ENCODE data around the gene CNTN4. TPM values are rescaled to one million over a fixed set of nuclear protein-coding genes. Genes with fewer than 3 reads are reported as not detected.
"Not testable (repeated sequence)": the region's sequence is repeated elsewhere in the genome, so short reads cannot be mapped to it uniquely, and the experiment has no call there.

Gene CNTN4
- total RNA-seq, 1 donor from 2014 or later, result 0.15 TPM

DNA sequence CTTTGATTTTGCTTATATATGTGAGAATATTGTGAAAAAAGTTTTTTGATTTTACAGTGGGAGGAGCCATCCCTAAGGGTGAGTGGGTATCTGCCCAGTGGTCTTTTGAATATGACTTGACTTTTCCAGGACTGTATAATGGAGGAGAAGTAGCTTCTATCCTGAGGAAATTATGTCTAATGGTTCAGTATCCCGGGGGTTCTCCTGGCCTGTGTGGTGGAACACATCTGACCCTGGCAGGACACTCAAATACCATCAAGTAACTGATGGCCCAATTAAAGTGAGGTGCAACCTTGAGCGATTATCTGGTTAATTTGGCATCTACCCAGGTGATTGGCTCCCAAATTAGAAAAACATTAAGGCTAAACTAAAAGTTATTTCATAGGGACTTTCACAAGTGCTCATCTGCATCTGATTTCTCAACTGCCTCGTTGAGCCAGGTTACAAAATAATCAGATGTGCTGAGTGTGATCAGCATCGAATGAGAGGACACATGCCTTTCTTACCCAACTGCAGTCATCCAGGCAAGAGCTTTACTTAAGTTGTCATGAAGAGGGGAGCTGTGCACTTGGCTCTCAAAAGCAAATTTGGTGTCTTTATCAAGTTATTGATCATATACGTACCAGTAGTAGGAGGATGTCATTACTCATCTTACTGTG is 810.2 kb downstream of the CNTN4 start:
- DNase-seq (ENCODE audit: low read depth), result no peak

- DNase-seq (ENCODE audit: low read depth), result no peak
These were observed 812.3 kb downstream of the CNTN4 start for GRCh38 chr3:2910997-2911396.

GRCh38 chr3:2915826-2916225 is 817.2 kb downstream of the CNTN4 start:
- no peak for DNase-seq (ENCODE audit: low read depth)

DNA sequence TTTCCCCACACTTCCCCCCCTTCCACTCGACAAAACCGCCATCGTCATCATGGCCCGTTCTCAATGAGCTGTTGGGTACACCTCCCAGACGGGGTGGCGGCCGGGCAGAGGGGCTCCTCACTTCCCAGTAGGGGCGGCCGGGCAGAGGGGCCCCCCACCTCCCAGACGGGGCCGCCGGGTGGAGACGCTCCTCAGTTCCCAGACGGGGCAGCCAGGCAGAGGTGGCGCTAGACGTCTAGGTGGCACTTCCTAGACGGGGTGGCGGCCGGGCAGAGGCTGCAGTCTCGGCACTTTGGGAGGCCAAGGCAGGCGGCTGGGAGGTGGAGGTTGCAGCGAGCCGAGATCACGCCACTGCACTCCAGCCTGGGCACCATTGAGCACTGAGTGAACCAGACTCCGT is 818.0 kb downstream of the CNTN4 start:
- DNase-seq (ENCODE audit: low read depth), result not testable (repeated sequence)

GRCh38 chr3:2920103-2920502 is 821.4 kb downstream of the CNTN4 start:
- DNase-seq (ENCODE audit: low read depth), result no peak

DNA sequence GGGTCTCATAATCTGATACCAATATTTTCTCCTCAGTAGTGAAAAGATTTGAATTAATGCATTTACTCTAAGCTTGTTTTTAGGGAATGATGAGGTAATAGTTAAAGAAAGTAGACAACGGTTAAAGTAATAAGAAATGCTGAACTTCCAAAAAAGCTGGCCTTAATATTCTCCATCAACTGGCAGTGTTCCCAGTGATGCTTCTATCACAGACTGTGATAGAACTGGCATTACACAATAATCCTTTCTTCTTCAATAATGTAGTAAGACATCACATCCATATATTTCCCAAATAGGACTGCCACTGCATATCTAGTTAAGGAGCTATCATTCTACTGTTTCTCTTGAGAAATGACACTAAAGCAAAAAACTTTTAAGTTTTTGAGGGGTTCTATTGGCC is 822.8 kb downstream of the CNTN4 start:
- DNase-seq (ENCODE audit: low read depth), result no peak

DNA sequence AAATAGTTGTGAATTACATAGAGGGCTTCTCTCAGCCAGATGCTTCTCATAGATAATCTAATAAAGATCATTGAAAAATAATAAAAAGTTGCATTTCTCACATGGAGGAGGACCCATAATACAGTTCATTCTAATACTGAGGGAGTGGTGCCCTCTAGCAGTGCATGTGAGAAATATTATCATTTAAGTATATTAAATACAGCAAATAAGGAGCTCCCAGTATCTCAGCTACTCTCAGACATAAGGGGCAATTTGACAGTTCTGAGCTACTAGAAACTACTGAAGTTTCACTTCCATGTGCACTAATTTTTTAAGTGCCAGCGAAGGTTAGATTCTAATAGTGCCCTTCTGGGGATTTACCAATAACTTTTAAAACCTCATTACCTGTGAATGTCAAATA is 823.2 kb downstream of the CNTN4 start:
- peak; percentile 11 for DNase-seq (ENCODE audit: low read depth)

- peak; percentile 24 for DNase-seq (ENCODE audit: low read depth)
These were observed 824.7 kb downstream of the CNTN4 start for GRCh38 chr3:2923390-2923789.

DNA sequence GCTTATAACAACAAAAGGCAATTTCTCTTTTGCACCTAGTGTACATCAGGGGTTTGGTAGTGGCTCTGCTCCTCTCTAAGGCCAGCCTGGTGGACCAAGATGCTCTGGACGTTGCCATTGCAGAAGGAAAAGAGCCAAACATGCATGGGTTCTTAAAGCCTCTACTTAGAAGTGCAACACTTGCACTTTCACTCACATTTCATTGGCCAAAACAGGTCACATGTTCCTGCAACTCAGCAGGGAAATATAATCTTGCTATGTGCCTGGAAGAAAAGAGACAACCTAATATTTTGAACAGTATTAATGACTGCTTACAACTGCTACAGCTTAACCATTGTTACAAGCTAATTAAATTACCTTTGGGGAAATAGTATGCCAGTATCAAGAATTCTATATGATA is 828.6 kb downstream of the CNTN4 start:
- no peak for DNase-seq (ENCODE audit: low read depth)

DNA sequence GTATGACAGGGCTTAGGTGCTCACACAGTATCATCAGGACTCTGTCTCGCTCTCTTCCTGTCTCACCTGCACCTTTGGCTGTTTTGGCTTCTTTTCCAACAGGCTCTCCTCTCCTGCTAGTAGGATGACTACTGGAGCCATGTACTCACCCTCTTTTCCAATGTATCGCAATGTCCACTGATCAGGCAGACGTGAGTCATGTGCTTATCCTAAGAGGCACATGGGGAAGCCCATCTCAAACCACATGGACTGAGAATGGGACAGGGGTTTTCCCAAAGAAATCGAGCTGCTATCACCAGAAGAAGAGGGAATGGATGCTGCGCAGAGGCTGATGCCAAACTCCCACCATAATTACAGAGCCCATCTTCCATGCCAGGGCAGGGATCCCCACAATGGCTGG is 830.9 kb downstream of the CNTN4 start:
- no peak for DNase-seq (ENCODE audit: low read depth)

GRCh38 chr3:2931265-2931664 is 832.6 kb downstream of the CNTN4 start:
- DNase-seq (ENCODE audit: low read depth), result no peak

- no peak for DNase-seq (ENCODE audit: low read depth)
These were observed 835.9 kb downstream of the CNTN4 start for GRCh38 chr3:2934541-2934940.

GRCh38 chr3:2937055-2937454 is 838.4 kb downstream of the CNTN4 start:
- DNase-seq (ENCODE audit: low read depth), result no peak

DNA sequence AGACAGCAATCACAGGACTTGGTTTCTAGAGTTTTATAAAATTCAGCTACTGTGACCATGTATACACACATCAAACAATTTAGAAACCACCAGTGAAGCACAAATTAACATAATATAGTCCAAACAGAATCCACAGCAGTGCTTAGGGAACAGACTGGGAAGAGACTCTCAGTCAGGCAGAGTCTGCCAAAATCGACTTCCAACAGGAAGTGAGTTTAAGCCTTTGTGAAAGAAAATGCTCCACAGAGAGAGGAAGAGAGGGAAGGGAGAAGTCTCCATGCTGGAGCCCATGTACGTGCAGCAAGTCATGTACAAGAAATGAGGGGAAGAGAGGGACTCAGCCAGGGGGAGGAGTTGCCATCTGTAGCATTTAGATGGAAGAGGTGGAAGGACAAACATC is 838.9 kb downstream of the CNTN4 start:
- DNase-seq (ENCODE audit: low read depth), result no peak

- DNase-seq (ENCODE audit: low read depth), result no peak
These were observed 840.0 kb downstream of the CNTN4 start for GRCh38 chr3:2938711-2939110.

GRCh38 chr3:2940062-2940461 is 841.4 kb downstream of the CNTN4 start:
- DNase-seq (ENCODE audit: low read depth), result no peak

GRCh38 chr3:2944628-2945027 is 846.0 kb downstream of the CNTN4 start:
- DNase-seq (ENCODE audit: low read depth), result no peak

GRCh38 chr3:2945121-2945520 is 846.5 kb downstream of the CNTN4 start:
- DNase-seq (ENCODE audit: low read depth), result no peak

GRCh38 chr3:2947536-2947935 is 848.9 kb downstream of the CNTN4 start:
- DNase-seq (ENCODE audit: low read depth), result no peak

DNA sequence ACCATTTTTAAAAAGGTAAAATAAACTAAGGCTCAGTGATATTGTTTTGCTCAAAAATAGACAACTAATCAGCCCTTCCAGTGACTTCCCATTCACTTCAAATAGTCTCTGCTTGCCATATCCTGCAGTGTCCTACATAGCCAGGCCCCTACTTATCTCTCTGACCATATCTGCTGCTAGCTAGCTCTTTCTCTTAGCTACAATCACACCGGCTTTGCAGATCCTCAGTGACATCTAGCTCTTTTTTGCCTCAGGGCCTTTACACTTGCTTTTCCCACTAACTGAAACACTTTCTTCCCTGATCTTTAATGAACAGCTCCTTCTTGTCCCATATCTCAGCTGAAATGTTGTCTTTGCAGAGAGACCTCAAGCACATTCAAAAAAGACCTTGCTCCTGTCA is 850.2 kb downstream of the CNTN4 start:
- no peak for DNase-seq (ENCODE audit: low read depth)

GRCh38 chr3:2950159-2950558 is 851.5 kb downstream of the CNTN4 start:
- peak; percentile 25 for DNase-seq (ENCODE audit: low read depth)

DNA sequence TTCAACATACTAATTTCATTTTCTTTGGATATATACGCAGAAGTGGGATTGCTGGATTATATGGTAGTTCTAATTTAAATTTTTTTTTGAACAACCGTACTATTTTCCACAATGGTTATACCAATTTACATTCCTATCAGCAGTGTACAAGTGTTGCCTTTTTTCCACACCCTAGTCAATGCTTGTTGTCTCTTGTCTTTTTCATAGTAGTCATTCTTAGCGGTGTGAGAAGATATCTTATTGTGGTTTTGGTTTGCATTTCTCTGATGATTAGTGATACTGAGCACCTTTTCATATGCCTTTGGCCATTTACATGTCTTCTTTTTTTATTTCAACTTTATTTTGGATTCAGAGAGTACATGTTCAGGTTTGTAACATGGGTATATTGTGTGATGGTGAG is 858.4 kb downstream of the CNTN4 start:
- DNase-seq (ENCODE audit: low read depth), result no peak

GRCh38 chr3:2958551-2958950 is 859.9 kb downstream of the CNTN4 start:
- DNase-seq (ENCODE audit: low read depth), result peak; percentile 50

DNA sequence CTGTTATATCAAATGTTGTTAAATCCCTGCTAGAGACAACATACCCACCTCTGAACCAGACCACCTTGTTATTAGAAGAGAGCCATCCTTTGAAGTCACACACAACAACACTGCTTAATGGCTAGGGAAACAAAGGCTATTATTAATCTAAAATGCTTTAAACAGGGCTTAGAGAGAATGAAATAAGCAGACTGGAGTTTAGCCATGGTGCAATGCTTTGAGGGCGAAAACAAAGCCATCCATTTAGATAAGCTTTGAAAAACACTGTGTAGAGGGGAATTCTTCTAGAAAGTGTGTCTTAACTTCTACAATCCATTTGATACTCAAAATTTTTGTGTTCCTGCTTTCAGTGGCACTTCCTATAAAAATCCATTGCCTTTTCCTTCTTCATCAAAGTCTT is 862.9 kb downstream of the CNTN4 start:
- DNase-seq (ENCODE audit: low read depth), result no peak
